HG02973 (cell line): Measurements from ENCODE around the gene TMEM108.
A peak's percentile ranks its signal among the peaks of the same experiment; 100 is the strongest.

ENCODE experiments used
- ATAC-seq: cut with Tn5 transposase; IDR thresholded peaks from one replicate; pipeline ENCODE4 v1.9.1; 2021; ENCODE audit warnings: moderate library complexity; ENCODE audit not compliant: unreplicated experiment

TMEM108 gene

GRCh38 chr3:133377396-133377795, 339.2 kb downstream of the TMEM108 start:
- ATAC-seq = no peak

- ATAC-seq = no peak
These were observed 341.7 kb downstream of the TMEM108 start for GRCh38 chr3:133379926-133380325.

GRCh38 chr3:133380481-133381225, 342.5 kb downstream of the TMEM108 start:
- ATAC-seq = no peak

GRCh38 chr3:133381346-133382109, 343.3 kb downstream of the TMEM108 start:
- ATAC-seq = no peak

- ATAC-seq = no peak
These were observed 345.0 kb downstream of the TMEM108 start for GRCh38 chr3:133383175-133383574.

- ATAC-seq = no peak
These were observed 345.6 kb downstream of the TMEM108 start for GRCh38 chr3:133383741-133384140.

GRCh38 chr3:133384331-133385027, 346.3 kb downstream of the TMEM108 start:
- peak; percentile 83 for ATAC-seq

- no peak for ATAC-seq
These were observed 348.7 kb downstream of the TMEM108 start for GRCh38 chr3:133386876-133387275.

- ATAC-seq = no peak
These were observed 349.1 kb downstream of the TMEM108 start for GRCh38 chr3:133387341-133387740.

GRCh38 chr3:133388696-133389395, 350.7 kb downstream of the TMEM108 start:
- ATAC-seq = no peak

- no peak for ATAC-seq
These were observed 352.5 kb downstream of the TMEM108 start for GRCh38 chr3:133390715-133391114.

- ATAC-seq = no peak
These were observed 355.0 kb downstream of the TMEM108 start for GRCh38 chr3:133393204-133393603.

- ATAC-seq = no peak
These were observed 355.7 kb downstream of the TMEM108 start for GRCh38 chr3:133393691-133394474.

- no peak for ATAC-seq
These were observed 356.5 kb downstream of the TMEM108 start for GRCh38 chr3:133394561-133395311.

GRCh38 chr3:133396906-133397305, 358.7 kb downstream of the TMEM108 start:
- no peak for ATAC-seq

- ATAC-seq = no peak
These were observed 361.9 kb downstream of the TMEM108 start, which contains the start of gene BFSP2 for GRCh38 chr3:133400006-133400515. TSS of gene BFSP2 (plus strand) at chr3:133400056. CDS start at chr3:133400084, 28 bp downstream.

GRCh38 chr3:133401374-133402135, 363.4 kb downstream of the TMEM108 start:
- no peak for ATAC-seq

- ATAC-seq = no peak
These were observed 366.7 kb downstream of the TMEM108 start for GRCh38 chr3:133404920-133405319.
